ENCODE data around the gene CHID1. TPM values are rescaled to one million over a fixed set of nuclear protein-coding genes. Genes with fewer than 3 reads are reported as not detected.

CHID1 gene
- polyA plus RNA-seq, 1 donor from 2014 or later = 51.2 TPM

DNA sequence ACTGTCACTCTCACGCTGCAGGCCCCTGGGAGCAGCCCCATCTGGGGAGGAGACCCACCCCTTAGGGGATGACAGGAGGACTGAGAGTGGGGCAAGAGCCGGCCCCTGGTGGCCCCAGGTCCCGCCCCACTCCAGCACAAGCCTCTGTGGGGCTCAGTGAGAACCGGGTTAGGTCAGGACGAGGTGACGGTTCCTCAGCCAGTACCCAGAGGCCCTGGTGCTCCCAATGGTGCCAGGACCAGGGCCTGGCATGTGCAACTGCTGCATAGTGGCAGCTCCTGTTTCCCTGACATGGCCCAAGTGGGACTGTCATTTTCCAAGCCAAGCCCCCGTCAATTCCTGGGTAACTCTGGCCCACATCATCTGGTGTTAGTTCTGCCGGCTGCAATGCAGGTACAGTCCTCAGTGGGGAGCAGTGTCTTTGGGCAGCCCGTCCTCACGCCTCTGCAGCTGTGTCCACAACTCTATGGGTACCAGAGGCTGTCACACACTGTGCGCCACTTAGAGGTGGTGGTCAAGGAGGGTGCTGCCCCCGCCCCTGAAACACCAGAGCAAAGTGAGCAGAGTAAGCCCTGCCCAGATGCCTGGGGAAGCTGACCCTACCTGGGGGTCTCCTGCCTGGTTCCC, 15.9 kb downstream of the CHID1 start:
- H3F3A ChIP-seq (ENCODE audit: insufficient read depth, low read length, poor library complexity, severe bottlenecking) = no peaks in the 10 kb centered on the region
- TF ChIP-seq, protein P1, sequence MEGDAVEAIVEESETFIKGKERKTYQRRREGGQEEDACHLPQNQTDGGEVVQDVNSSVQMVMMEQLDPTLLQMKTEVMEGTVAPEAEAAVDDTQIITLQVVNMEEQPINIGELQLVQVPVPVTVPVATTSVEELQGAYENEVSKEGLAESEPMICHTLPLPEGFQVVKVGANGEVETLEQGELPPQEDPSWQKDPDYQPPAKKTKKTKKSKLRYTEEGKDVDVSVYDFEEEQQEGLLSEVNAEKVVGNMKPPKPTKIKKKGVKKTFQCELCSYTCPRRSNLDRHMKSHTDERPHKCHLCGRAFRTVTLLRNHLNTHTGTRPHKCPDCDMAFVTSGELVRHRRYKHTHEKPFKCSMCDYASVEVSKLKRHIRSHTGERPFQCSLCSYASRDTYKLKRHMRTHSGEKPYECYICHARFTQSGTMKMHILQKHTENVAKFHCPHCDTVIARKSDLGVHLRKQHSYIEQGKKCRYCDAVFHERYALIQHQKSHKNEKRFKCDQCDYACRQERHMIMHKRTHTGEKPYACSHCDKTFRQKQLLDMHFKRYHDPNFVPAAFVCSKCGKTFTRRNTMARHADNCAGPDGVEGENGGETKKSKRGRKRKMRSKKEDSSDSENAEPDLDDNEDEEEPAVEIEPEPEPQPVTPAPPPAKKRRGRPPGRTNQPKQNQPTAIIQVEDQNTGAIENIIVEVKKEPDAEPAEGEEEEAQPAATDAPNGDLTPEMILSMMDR (IDR thresholded peaks at IDR 0.05; ENCODE audit: poor library complexity, severe bottlenecking) = no peak
- TF ChIP-seq TAF1 (IDR thresholded peaks at IDR 0.05; ENCODE audit: low read depth) = no peak
- no peak for TF ChIP-seq SMC3 (conservative IDR thresholded peaks at IDR 0.05; ENCODE audit: poor library complexity)
- no peak for TF ChIP-seq POLR2AphosphoS5 (IDR thresholded peaks at IDR 0.05)
- no peak for TF ChIP-seq RAD21 (conservative IDR thresholded peaks at IDR 0.05)
- no peak overlapping the region for H3K27ac ChIP-seq (ENCODE audit: low read length)
- no peak overlapping the region for H3K4me3 ChIP-seq (ENCODE audit: low read length)
- no peak overlapping the region for H3K9ac ChIP-seq (ENCODE audit: low read length)
- no peaks in the 10 kb centered on the region for H3K9me2 ChIP-seq (ENCODE audit: insufficient read depth, low read length)
- no peaks in the 10 kb centered on the region for H4K20me1 ChIP-seq (ENCODE audit: insufficient read depth)
- no peaks in the 10 kb centered on the region for H3K27me3 ChIP-seq (ENCODE audit: insufficient read depth, low read depth, low read length)
- no peaks in the 10 kb centered on the region for H3K9me3 ChIP-seq (ENCODE audit: low read length)
- H3K36me3 ChIP-seq (ENCODE audit: insufficient read depth, low read length) = no peaks in the 10 kb centered on the region
- no peaks in the 10 kb centered on the region for H3K79me2 ChIP-seq (replicated peaks; ENCODE audit: insufficient read depth, low read length)
- no peak overlapping the region for H2AFZ ChIP-seq (ENCODE audit: low read depth, low read length)
- H3K4me2 ChIP-seq (ENCODE audit: low read length) = no peak overlapping the region

DNA sequence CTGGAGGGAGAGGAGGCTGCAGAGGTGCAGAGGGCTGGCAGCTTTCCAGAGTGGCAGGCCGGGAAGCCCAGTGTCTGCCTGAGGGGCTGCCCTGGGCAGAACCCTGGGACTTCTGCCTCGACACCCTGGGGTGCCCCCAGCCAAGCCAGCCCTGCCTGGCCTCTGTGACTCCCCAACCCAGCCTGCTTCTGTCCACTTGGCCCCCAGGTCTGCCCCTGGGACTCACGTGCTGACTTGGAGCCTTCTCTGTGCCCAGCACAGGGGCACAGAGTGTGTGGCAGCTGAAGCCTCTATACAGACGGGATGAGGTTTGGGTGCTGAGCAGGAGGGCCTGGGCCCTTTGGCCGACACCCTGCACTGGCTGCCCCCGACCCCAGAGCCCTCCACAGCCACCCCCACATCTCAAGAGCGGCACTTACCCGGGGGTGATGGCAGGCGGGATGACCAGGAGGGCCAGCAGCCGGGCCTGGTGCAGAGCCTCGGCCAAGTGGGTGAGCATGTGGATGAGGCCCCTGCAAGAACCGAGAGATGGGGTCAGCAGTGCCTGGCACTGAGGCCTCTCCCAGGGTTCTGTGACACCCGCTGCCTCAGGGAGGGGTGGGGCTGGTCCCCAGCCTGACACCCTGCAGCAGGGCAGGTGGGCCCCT, 17.5 kb downstream of the CHID1 start:
- H3K27me3 ChIP-seq (ENCODE audit: insufficient read depth, low read depth, low read length) = no peaks in the 10 kb centered on the region
- H3K79me2 ChIP-seq (replicated peaks; ENCODE audit: insufficient read depth, low read length) = no peaks in the 10 kb centered on the region
- no peak overlapping the region for H2AFZ ChIP-seq (ENCODE audit: low read depth, low read length)
- H3K4me2 ChIP-seq (ENCODE audit: low read length) = no peak overlapping the region
- H3K36me3 ChIP-seq (ENCODE audit: insufficient read depth, low read length) = no peaks in the 10 kb centered on the region
- H3F3A ChIP-seq (ENCODE audit: insufficient read depth, low read length, poor library complexity, severe bottlenecking) = no peaks in the 10 kb centered on the region
- TF ChIP-seq, protein P2, sequence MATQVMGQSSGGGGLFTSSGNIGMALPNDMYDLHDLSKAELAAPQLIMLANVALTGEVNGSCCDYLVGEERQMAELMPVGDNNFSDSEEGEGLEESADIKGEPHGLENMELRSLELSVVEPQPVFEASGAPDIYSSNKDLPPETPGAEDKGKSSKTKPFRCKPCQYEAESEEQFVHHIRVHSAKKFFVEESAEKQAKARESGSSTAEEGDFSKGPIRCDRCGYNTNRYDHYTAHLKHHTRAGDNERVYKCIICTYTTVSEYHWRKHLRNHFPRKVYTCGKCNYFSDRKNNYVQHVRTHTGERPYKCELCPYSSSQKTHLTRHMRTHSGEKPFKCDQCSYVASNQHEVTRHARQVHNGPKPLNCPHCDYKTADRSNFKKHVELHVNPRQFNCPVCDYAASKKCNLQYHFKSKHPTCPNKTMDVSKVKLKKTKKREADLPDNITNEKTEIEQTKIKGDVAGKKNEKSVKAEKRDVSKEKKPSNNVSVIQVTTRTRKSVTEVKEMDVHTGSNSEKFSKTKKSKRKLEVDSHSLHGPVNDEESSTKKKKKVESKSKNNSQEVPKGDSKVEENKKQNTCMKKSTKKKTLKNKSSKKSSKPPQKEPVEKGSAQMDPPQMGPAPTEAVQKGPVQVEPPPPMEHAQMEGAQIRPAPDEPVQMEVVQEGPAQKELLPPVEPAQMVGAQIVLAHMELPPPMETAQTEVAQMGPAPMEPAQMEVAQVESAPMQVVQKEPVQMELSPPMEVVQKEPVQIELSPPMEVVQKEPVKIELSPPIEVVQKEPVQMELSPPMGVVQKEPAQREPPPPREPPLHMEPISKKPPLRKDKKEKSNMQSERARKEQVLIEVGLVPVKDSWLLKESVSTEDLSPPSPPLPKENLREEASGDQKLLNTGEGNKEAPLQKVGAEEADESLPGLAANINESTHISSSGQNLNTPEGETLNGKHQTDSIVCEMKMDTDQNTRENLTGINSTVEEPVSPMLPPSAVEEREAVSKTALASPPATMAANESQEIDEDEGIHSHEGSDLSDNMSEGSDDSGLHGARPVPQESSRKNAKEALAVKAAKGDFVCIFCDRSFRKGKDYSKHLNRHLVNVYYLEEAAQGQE (IDR thresholded peaks at IDR 0.05; ENCODE audit: borderline replicate concordance) = no peak
- no peak for TF ChIP-seq RAD21 (conservative IDR thresholded peaks at IDR 0.05)
- no peak overlapping the region for H3K4me3 ChIP-seq (ENCODE audit: low read length)
- no peaks in the 10 kb centered on the region for H3K9me3 ChIP-seq (ENCODE audit: low read length)
- H3K9me2 ChIP-seq (ENCODE audit: insufficient read depth, low read length) = no peaks in the 10 kb centered on the region
- H3K27ac ChIP-seq (ENCODE audit: low read length) = no peak overlapping the region
- H4K20me1 ChIP-seq (ENCODE audit: insufficient read depth) = no peaks in the 10 kb centered on the region
- H3K9ac ChIP-seq (ENCODE audit: low read length) = no peak overlapping the region

DNA sequence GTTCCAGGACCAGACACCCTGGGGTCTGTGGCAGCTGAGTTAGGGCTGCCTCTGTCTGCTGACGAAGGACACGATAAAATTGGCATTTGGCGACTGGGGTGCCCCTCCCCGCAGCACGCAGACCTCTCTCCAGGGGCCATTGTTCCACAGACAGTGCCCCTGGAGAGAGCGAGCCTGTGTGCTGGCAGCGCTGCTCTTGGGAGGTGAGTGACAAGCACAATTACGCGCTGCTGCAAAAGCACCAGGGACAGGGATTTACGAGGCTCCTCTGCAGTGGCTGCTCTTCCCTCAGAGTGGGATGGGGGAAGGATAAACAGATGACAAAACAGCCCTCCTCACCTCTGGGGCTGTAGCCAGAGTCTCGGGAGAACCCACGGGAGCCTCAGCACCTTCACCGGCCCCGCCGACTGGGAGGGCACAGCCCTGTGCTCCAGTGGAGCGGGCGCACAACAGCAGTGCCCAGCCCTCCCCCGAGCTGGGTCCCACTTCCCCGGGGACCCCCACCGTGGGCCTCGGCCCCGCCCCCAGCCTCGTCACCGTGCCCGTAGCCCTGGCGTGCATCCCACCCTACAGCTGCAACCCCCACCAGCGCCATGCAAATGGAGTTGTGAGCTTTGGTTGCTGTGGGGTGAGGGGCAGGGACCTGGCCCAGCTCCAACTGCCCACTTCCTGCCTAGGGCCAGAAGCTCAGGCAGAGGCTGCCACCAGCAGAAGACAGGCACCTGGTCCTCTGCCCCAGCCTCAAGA, 19.6 kb downstream of the CHID1 start:
- Histone ChIP-seq H3K4me3 (ENCODE audit: low read length) (peak overlapping the region; percentile 56), H3K9me3 (ENCODE audit: low read length) (no peaks in the 10 kb centered on the region), H3K27ac (ENCODE audit: low read length) (peak overlapping the region; percentile 99), H3K27me3 (ENCODE audit: insufficient read depth, low read depth, low read length) (no peaks in the 10 kb centered on the region), H3K36me3 (ENCODE audit: insufficient read depth, low read length) (no peaks in the 10 kb centered on the region), H3K4me2 (ENCODE audit: low read length) (peak overlapping the region; percentile 78), H3K9me2 (ENCODE audit: insufficient read depth, low read length) (no peaks in the 10 kb centered on the region), H3K9ac (ENCODE audit: low read length) (peak overlapping the region; percentile 79), H3F3A (ENCODE audit: insufficient read depth, low read length, poor library complexity, severe bottlenecking) (no peaks in the 10 kb centered on the region), H3K79me2 (replicated peaks; ENCODE audit: insufficient read depth, low read length) (no peaks in the 10 kb centered on the region), H4K20me1 (ENCODE audit: insufficient read depth) (no peaks in the 10 kb centered on the region), H2AFZ (ENCODE audit: low read depth, low read length) (no peak overlapping the region)
- TF ChIP-seq MXI1 (conservative IDR thresholded peaks at IDR 0.05; ENCODE audit: poor library complexity, severe bottlenecking) (no peak), TAF1 (IDR thresholded peaks at IDR 0.05; ENCODE audit: low read depth) (no peak), POLR2AphosphoS5 (IDR thresholded peaks at IDR 0.05) (peak; percentile 82), RAD21 (conservative IDR thresholded peaks at IDR 0.05) (peak; percentile 39), SMC3 (conservative IDR thresholded peaks at IDR 0.05; ENCODE audit: poor library complexity) (peak; percentile 64), EP300 (conservative IDR thresholded peaks at IDR 0.05; ENCODE audit: poor library complexity, severe bottlenecking) (peak; percentile 85), EZH2 (IDR thresholded peaks at IDR 0.05; ENCODE audit: borderline replicate concordance, insufficient read depth, low read length, poor library complexity, severe bottlenecking) (no peak)
- TF ChIP-seq, protein P2 (IDR thresholded peaks at IDR 0.05; ENCODE audit: borderline replicate concordance) = peak; percentile 64

All from neural cell (in vitro differentiated cells).